RWPE2 (cell line): ENCODE measurements around the gene KTN1.
A peak's percentile ranks its signal among the peaks of the same experiment; 100 is the strongest.

ENCODE experiments used
- ATAC-seq: fragments of 200-7000 bp; cut with Tn5 transposase; 3 replicates; pipeline ENCODE4 v1.9.1; 2021; ENCODE audit warnings: low read depth
- DNase-seq: peaks from one replicate; pipeline ENCODE4 v3.0.0-alpha.2; 2020; ENCODE audit warnings: low spot score
- H3K27ac ChIP-seq: fragments of 450-650 bp; 2 replicates; pipeline ENCODE4 v1.5.1; 2017; ENCODE audit warnings: mild to moderate bottlenecking; ENCODE audit not compliant: poor library complexity, severe bottlenecking
- H3K27me3 ChIP-seq: fragments of 250-450 bp; sonication (Bioruptor Pico); 2 replicates; pipeline ENCODE4 v1.5.1; 2021; ENCODE audit warnings: mild to moderate bottlenecking, moderate library complexity; ENCODE audit not compliant: insufficient read depth, poor library complexity, severe bottlenecking
- H3K36me3 ChIP-seq: fragments of 250-450 bp; sonication (Bioruptor Pico); 2 replicates; pipeline ENCODE4 v1.5.1; 2020; ENCODE audit warnings: low read depth, mild to moderate bottlenecking, moderate library complexity
- H3K4me1 ChIP-seq: fragments of 250-450 bp; sonication (Bioruptor Pico); 2 replicates; pipeline ENCODE4 v1.5.1; 2021; ENCODE audit warnings: mild to moderate bottlenecking, moderate library complexity; ENCODE audit not compliant: insufficient read depth, poor library complexity, severe bottlenecking
- H3K4me3 ChIP-seq: fragments of 250-450 bp; sonication (Bioruptor Pico); 2 replicates; pipeline ENCODE4 v1.5.1; 2021; ENCODE audit warnings: mild to moderate bottlenecking, moderate library complexity; ENCODE audit not compliant: severe bottlenecking
- H3K9me3 ChIP-seq: fragments of 250-450 bp; sonication (Bioruptor Pico); 2 replicates; pipeline ENCODE4 v1.5.1; 2021; ENCODE audit warnings: mild to moderate bottlenecking, moderate library complexity; ENCODE audit not compliant: severe bottlenecking
- TF ChIP-seq, protein P1 (sequence below): fragments of 450-650 bp; IDR thresholded peaks from one replicate; pipeline ENCODE4 v1.5.1; 2017; ENCODE audit warnings: mild to moderate bottlenecking, moderate library complexity; ENCODE audit not compliant: poor library complexity, severe bottlenecking

The KTN1 gene

GRCh38 chr14:55553791-55554190, 26.2 kb upstream of the KTN1 start:
- peaks cover 12% of the 10 kb centered on the region for H3K4me1 ChIP-seq
- DNase-seq: no peak

GRCh38 chr14:55556929-55557623, 22.9 kb upstream of the KTN1 start:
- no peak overlapping the region for H3K4me3 ChIP-seq
- peaks cover 12% of the 10 kb centered on the region for H3K4me1 ChIP-seq
- peak; percentile 94 for ATAC-seq
- no peaks in the 10 kb centered on the region for H3K27me3 ChIP-seq
- TF ChIP-seq, protein P1, sequence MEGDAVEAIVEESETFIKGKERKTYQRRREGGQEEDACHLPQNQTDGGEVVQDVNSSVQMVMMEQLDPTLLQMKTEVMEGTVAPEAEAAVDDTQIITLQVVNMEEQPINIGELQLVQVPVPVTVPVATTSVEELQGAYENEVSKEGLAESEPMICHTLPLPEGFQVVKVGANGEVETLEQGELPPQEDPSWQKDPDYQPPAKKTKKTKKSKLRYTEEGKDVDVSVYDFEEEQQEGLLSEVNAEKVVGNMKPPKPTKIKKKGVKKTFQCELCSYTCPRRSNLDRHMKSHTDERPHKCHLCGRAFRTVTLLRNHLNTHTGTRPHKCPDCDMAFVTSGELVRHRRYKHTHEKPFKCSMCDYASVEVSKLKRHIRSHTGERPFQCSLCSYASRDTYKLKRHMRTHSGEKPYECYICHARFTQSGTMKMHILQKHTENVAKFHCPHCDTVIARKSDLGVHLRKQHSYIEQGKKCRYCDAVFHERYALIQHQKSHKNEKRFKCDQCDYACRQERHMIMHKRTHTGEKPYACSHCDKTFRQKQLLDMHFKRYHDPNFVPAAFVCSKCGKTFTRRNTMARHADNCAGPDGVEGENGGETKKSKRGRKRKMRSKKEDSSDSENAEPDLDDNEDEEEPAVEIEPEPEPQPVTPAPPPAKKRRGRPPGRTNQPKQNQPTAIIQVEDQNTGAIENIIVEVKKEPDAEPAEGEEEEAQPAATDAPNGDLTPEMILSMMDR: no peak
- peak overlapping the region; percentile 23 for H3K27ac ChIP-seq
- H3K9me3 ChIP-seq: no peaks in the 10 kb centered on the region
- no peaks in the 10 kb centered on the region; the same call in 1 of the 2 replicates for H3K36me3 ChIP-seq
- peak; percentile 97 for DNase-seq

More at GRCh38 chr14:55553791-55554190, 26.2 kb upstream of the KTN1 start:
- Histone ChIP-seq H3K4me3 (no peak overlapping the region), H3K27me3 (no peaks in the 10 kb centered on the region), H3K9me3 (no peaks in the 10 kb centered on the region), H3K36me3 (no peaks in the 10 kb centered on the region; the same call in 1 of the 2 replicates), H3K27ac (no peak overlapping the region)
- peak; percentile 42; the same call in 1 of the 3 replicates for ATAC-seq
- TF ChIP-seq, protein P1: no peak

- no peak for DNase-seq
- Histone ChIP-seq H3K4me1 (peaks cover 7% of the 10 kb centered on the region), H3K27ac (no peak overlapping the region), H3K36me3 (no peaks in the 10 kb centered on the region; the same call in 1 of the 2 replicates), H3K9me3 (no peaks in the 10 kb centered on the region), H3K4me3 (no peak overlapping the region), H3K27me3 (no peaks in the 10 kb centered on the region)
- peak; percentile 62 for ATAC-seq
- TF ChIP-seq, protein P1: no peak
Measured at GRCh38 chr14:55562135-55562534, 17.9 kb upstream of the KTN1 start.

- Histone ChIP-seq H3K4me1 (no peaks in the 10 kb centered on the region), H3K9me3 (no peaks in the 10 kb centered on the region), H3K27ac (no peak overlapping the region), H3K4me3 (no peak overlapping the region), H3K36me3 (no peaks in the 10 kb centered on the region), H3K27me3 (no peaks in the 10 kb centered on the region)
- ATAC-seq (no peak), DNase-seq (no peak)
- TF ChIP-seq, protein P1: no peak
Measured at GRCh38 chr14:55568618-55569017, 11.4 kb upstream of the KTN1 start.
